NCI-H146 (cell line): ENCODE data around the gene OPCML.

Experiments used
- DNase-seq: peaks from one replicate; lab custom pipeline; 2025; lab: John Stamatoyannopoulos, UW

The OPCML gene

GRCh38 chr11:132790466-132790865 is 741.8 kb downstream of the OPCML start:
- no peak for DNase-seq

GRCh38 chr11:132788816-132789325 is 743.4 kb downstream of the OPCML start:
- DNase-seq: no peak

GRCh38 chr11:132785878-132786277 is 746.4 kb downstream of the OPCML start:
- DNase-seq: peak; percentile 3

- DNase-seq: no peak
Measured at GRCh38 chr11:132784441-132784840, 747.9 kb downstream of the OPCML start.

GRCh38 chr11:132782102-132782501 is 750.2 kb downstream of the OPCML start:
- no peak for DNase-seq

GRCh38 chr11:132780046-132780445 is 752.3 kb downstream of the OPCML start:
- DNase-seq: no peak

GRCh38 chr11:132779497-132779896 is 752.8 kb downstream of the OPCML start:
- DNase-seq: no peak

- DNase-seq: no peak
Measured at GRCh38 chr11:132777067-132777975, 755.0 kb downstream of the OPCML start.

- no peak for DNase-seq
Measured at GRCh38 chr11:132773751-132774150, 758.5 kb downstream of the OPCML start.

- DNase-seq: no peak
Measured at GRCh38 chr11:132772703-132773545, 759.4 kb downstream of the OPCML start.

GRCh38 chr11:132771746-132772145 is 760.6 kb downstream of the OPCML start:
- no peak for DNase-seq

- DNase-seq: no peak
Measured at GRCh38 chr11:132770829-132771530, 761.3 kb downstream of the OPCML start.

- DNase-seq: no peak
Measured at GRCh38 chr11:132763503-132763902, 768.8 kb downstream of the OPCML start.

- DNase-seq: no peak
Measured at GRCh38 chr11:132755934-132756333, 776.4 kb downstream of the OPCML start.

GRCh38 chr11:132751516-132752250 is 780.6 kb downstream of the OPCML start:
- no peak for DNase-seq

- DNase-seq: no peak
Measured at GRCh38 chr11:132746305-132746704, 786.0 kb downstream of the OPCML start.

- DNase-seq: no peak
Measured at GRCh38 chr11:132745306-132745705, 787.0 kb downstream of the OPCML start.

GRCh38 chr11:132744771-132745170 is 787.5 kb downstream of the OPCML start:
- DNase-seq: no peak

GRCh38 chr11:132743601-132744000 is 788.7 kb downstream of the OPCML start:
- no peak for DNase-seq

- DNase-seq: no peak
Measured at GRCh38 chr11:132742929-132743328, 789.4 kb downstream of the OPCML start.

- DNase-seq: no peak
Measured at GRCh38 chr11:132734217-132734616, 798.1 kb downstream of the OPCML start.
